GM12865 (cell line): ENCODE results near the gene SFT2D1.

ENCODE experiments used
- DNase-seq: peaks from one replicate; pipeline ENCODE4 v3.0.0; 2010; ENCODE audit warnings: low read depth
- H3K4me3 ChIP-seq: 2 replicates; pipeline ENCODE4 v1.5.1; 2011; ENCODE audit warnings: mild to moderate bottlenecking, low read depth, low read length, control low read depth
- CTCF ChIP-seq: IDR thresholded peaks from 2 replicates; pipeline ENCODE4 v1.5.1; 2011; ENCODE audit warnings: low read length, control low read depth, low read depth, inconsistent platforms; ENCODE audit not compliant: insufficient read depth; ENCODE audit errors: missing control alignments

SFT2D1 gene

DNA sequence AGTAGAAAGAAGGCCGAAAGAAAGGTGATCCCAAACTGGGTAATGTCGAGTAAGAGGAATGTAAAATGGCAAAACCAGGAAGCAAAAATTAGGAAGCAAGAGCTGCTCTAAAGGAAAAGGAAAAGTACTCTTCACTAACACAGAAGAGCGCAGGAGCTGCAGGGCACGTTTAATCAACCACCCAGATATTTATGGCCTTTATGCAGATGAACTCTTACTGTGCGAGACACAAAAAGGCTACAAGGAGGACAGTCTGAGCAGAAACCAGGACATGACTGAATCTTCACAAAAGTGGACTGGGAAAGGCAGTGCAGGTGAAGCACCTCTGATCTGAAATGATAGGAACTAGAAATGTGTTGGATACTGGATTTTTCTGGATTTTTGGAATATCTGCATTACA is 18.9 kb downstream of the SFT2D1 start:
- no peak overlapping the region for H3K4me3 ChIP-seq
- no peak for DNase-seq
- no peak for TF ChIP-seq CTCF

DNA sequence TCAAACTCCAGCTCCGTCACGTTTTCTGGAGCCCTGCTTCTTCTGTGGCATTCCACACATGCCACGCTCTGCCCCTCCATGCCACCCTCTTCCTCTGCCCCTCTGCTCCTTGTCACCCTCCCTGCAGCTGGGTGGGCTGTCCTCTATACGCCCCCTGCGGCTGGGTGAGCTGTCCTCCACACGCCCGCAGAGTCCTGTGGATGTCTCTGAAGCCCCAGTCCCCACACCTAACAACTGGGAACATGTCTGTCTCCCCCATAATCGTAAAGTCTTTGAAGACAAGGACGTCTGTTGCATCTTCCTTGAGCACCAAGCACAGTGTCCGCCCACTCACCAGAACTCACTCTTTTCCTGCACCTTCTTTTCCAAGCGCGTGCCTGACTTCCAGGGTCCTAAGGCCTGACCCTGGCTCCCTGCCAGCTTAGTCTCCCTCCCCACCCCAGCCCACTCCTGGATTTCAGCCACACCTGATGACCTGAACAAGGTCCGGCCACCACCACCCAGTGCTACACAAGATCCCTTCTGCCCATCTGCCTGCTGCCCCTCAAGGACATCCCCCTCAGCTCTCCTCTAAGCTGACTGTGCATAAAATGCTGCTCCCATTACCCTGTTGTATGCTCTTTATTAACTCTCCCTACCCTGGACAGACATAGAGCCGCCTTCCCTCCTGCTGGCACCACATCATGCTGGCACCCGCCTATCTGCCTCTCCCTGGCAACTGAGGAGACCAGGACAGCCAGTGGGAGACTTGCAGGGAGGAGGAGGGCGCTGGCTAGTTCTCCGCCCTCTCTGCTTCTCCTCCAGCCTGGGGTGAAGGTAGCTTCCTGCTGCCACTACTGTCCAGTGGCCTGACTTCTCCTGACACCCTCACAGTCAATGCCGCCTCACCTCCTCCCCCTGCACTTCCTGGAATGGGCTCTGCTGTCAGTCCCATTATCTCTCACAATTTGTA is 23.4 kb downstream of the SFT2D1 start:
- no peak for TF ChIP-seq CTCF
- H3K4me3 ChIP-seq = no peak overlapping the region
- DNase-seq = no peak

GRCh38 chr6:166318227-166318626 is 24.1 kb downstream of the SFT2D1 start:
- DNase-seq = no peak
- no peak overlapping the region for H3K4me3 ChIP-seq
- TF ChIP-seq CTCF = no peak

DNA sequence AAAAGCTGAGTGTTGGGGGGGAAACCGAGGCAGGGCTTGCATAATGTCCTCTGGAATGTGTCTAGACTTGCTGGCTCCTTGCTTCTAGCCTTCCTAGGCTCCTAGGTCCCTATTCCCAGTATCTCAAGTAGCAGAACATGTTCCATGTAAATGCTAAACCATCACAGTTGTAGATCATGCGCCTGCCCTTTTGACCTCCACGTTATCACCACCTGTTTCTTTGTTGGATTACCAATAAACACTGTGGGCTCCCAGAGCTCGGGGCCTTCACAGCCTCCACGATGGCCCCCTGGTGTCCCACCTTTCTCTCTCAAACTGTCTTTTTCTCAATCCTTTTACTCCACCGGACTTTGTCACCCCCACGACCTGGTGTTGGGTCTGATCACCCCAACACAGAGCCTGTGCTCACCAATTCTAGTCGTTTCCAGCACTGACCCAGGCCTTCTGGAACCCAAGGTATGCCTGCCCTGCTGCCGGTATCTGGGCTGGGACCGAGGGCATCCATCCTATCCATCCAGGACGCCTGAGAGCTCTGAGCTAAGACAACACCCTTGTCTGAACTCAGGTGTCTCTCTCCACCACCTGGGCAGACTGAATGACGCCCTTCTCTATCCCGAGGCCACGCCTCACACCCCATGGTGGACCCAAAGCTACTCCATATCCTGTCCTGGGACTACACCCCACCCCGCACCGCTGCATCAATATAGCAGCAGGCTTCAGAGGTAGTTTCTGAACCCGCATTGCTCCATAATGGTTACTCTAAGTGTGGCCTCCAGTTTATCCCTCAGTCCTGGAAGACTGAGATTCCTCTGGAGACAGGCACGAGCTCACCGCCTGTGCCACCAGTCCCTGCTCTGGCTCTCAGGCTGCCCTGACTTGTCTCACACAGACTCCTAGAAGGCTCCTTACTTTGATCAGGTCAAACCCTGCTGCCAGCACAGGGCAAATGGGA is 24.8 kb downstream of the SFT2D1 start:
- H3K4me3 ChIP-seq = no peak overlapping the region
- no peak for DNase-seq
- TF ChIP-seq CTCF = no peak

GRCh38 chr6:166315436-166315835 is 26.9 kb downstream of the SFT2D1 start:
- no peak overlapping the region for H3K4me3 ChIP-seq
- no peak for DNase-seq
- no peak for TF ChIP-seq CTCF

GRCh38 chr6:166314454-166314853 is 27.9 kb downstream of the SFT2D1 start:
- no peak overlapping the region for H3K4me3 ChIP-seq
- no peak for TF ChIP-seq CTCF
- no peak for DNase-seq
